Gastrocnemius medialis (tissue), 4 donors: Measurements from ENCODE around the gene C5orf46. TPM values are rescaled to one million over a fixed set of nuclear protein-coding genes. Genes with fewer than 3 reads are reported as not detected.
"Not testable (repeated sequence)": the region's sequence is repeated elsewhere in the genome, so short reads cannot be mapped to it uniquely, and the experiment has no call there.

Experiments used
- ATAC-seq, 2 donors: fragments of 150-250 bp; one replicate each; pipeline ENCODE4 v1.9.1; 2016
- DNase-seq, 2 donors: peaks; one replicate each; pipeline ENCODE4 v3.0.0-alpha.2; 2019
- H3K27ac ChIP-seq, 4 donors: fragments of 200-600 bp; sonication (generic); 1 replicate in 1 of 4; 2 replicates in 3 of 4; pipeline ENCODE4 v1.5.1; 2016 to 2018; ENCODE audit warnings: mild to moderate bottlenecking in 2 of 4, moderate library complexity in 1 of 4
- H3K27me3 ChIP-seq, 3 donors: fragments of 200-600 bp; sonication (generic) in 2 of 3; 1 replicate in 1 of 3; 2 replicates in 2 of 3; pipeline versions ENCODE4 v1.5.1 to v1.6.0; 2016 to 2019; ENCODE audit warnings: mild to moderate bottlenecking in 1 of 3, moderate library complexity in 1 of 3
- H3K36me3 ChIP-seq, 2 donors: fragments of 200-600 bp; sonication (generic) in 1 of 2; one replicate each; pipeline ENCODE4 v1.5.1; 2017 to 2018
- H3K4me1 ChIP-seq, 2 donors: fragments of 200-600 bp; sonication (generic) in 1 of 2; one replicate each; pipeline ENCODE4 v1.5.1; 2016 to 2017; ENCODE audit warnings: mild to moderate bottlenecking in 2 of 2
- H3K4me3 ChIP-seq, 4 donors: fragments of 200-600 bp; sonication (generic) in 3 of 4; 1 replicate in 1 of 4; 2 replicates in 3 of 4; pipeline ENCODE4 v1.5.1; 2016 to 2019; ENCODE audit warnings: mild to moderate bottlenecking in 2 of 4
- H3K9me3 ChIP-seq, 3 donors: fragments of 200-600 bp; sonication (generic) in 2 of 3; 1 replicate in 1 of 3; 2 replicates in 2 of 3; pipeline ENCODE4 v1.5.1; 2016 to 2019
- CTCF ChIP-seq, 5 experiments: fragments of 450-650 bp in 3 of 5; fragments of 200-600 bp in 2 of 5; sonication (generic) in 2 of 5; IDR thresholded peaks in 4 of 5; conservative IDR thresholded peaks in 1 of 5; 1 replicate in 4 of 5; 2 replicates in 1 of 5; pipeline ENCODE4 v1.5.1; 2016 to 2019; ENCODE audit warnings: antibody characterized with exemption in 5 of 5, mild to moderate bottlenecking in 3 of 5, moderate library complexity in 3 of 5
- POLR2A ChIP-seq, 2 donors: fragments of 450-650 bp; IDR thresholded peaks; one replicate each; pipeline ENCODE4 v1.6.1; 2017; ENCODE audit warnings: antibody characterized with exemption in 2 of 2, mild to moderate bottlenecking in 2 of 2, moderate library complexity in 2 of 2
- in situ Hi-C, 4 donors: fragments of 200-750 bp; cut with MboI; loops; one replicate each; pipeline versions ENCODE4 v1.15.0 to v1.8.0; 2017; ENCODE audit warnings: low sequenced_read_pairs in 4 of 4
- intact Hi-C: fragments of 100-400 bp; cut with DNase I; formaldehyde crosslinking; loops from one replicate; pipeline ENCODE4 v1.15.1; 2023; ENCODE audit warnings: low total_unique reads
- total RNA-seq, 4 donors: library from RNA; depleted of rRNA; stranded (reverse); fragments of >200 nt; gene quantifications; one replicate each; pipeline versions ENCODE4 v1.1.0 to v1.2.3, GENCODE V29; 2016

C5orf46 gene
- total RNA-seq, 4 donors from 2014 or later: not detected

- in situ Hi-C loops: no loop called here
- DNase-seq: no peak
- H3K27me3 ChIP-seq: no peaks in the 10 kb centered on the region
- H3K4me1 ChIP-seq: no peaks in the 10 kb centered on the region
- H3K27ac ChIP-seq: no peak overlapping the region
- no peaks in the 10 kb centered on the region for H3K36me3 ChIP-seq
- H3K9me3 ChIP-seq: no peaks in the 10 kb centered on the region
- TF ChIP-seq CTCF (IDR thresholded peaks at IDR 0.05 in 4 of 5, conservative IDR thresholded peaks at IDR 0.05 in 1 of 5) (no peak), POLR2A (IDR thresholded peaks at IDR 0.05) (no peak)
- ATAC-seq: no peak
- intact Hi-C loops: no loop called here
- H3K4me3 ChIP-seq: no peak overlapping the region
These were observed 31.4 kb downstream of the C5orf46 start for GRCh38 chr5:147874910-147875367.

DNA sequence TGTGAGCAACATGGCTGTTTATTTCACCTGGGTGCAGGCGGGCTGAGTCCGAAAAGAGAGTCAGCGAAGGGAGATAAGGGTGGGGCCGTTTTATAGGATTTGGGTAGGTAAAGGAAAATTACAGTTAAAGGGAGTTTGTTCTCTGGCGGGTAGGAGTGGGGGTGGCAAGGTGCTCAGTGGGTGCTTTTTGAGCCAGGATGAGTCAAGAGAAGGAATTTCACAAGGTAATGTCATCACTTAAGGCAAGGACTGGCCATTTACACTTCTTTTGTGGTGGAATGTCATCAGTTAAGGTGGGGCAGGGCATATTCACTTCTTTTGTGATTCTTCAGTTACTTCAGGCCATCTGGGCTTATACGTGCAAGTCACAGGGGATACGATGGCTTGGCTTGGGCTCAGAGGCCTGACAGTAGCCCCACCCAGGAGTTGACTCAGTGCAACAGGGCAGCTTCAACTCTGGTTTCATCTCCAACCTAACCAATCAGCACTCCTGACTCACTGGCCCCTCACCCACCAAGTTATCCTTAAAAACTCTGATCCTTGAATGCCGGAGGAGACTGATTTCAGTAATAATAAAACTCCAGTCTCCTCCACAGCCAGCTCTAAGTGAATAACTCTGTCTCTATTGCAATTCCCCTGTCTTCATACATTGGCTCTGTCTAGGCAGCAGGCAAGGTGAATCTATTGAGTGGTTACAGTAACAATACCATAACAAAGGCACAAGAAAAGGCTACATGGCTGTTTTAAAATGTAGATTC is 32.0 kb downstream of the C5orf46 start:
- ATAC-seq, intact Hi-C loops, DNase-seq, H3K4me1 ChIP-seq, H3K9me3 ChIP-seq, H3K4me3 ChIP-seq, in situ Hi-C loops, H3K36me3 ChIP-seq, H3K27me3 ChIP-seq, H3K27ac ChIP-seq: not testable (repeated sequence)

GRCh38 chr5:147872744-147873435 is 33.4 kb downstream of the C5orf46 start:
- H3K27me3 ChIP-seq, in situ Hi-C loops, H3K36me3 ChIP-seq, DNase-seq, H3K27ac ChIP-seq, intact Hi-C loops, H3K9me3 ChIP-seq, H3K4me1 ChIP-seq, ATAC-seq, H3K4me3 ChIP-seq: not testable (repeated sequence)

DNA sequence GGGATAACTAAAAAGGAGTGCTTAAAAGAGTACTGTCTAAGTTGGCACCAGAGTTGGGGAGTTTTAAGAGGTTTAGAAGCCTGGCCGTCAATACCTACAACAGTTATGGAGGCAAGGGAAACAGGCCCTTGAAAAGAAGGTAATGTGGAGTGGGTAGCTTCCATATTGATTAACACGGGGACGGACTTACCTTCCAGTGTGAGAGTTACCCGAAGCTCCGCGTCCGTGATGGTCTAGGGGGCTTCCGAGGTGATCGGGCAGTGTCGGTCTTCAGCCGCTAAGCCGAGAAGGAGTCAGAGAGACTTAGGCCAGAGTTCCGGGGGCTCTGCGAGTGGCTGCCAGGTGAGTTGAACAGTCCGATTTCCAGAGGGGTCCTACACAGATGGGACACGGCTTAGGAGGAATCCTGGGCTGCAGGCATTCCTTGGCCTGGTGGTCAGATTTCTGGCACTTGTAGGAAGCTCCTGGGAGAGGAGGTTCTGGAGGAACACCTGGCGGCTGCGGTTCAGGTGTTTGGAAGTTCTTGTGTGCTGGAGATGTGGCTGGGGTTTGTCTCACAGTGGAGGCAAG is 34.3 kb downstream of the C5orf46 start:
- H3K27me3 ChIP-seq, H3K36me3 ChIP-seq, ATAC-seq, H3K27ac ChIP-seq, H3K4me1 ChIP-seq, in situ Hi-C loops, H3K9me3 ChIP-seq, intact Hi-C loops, DNase-seq, H3K4me3 ChIP-seq: not testable (repeated sequence)

DNA sequence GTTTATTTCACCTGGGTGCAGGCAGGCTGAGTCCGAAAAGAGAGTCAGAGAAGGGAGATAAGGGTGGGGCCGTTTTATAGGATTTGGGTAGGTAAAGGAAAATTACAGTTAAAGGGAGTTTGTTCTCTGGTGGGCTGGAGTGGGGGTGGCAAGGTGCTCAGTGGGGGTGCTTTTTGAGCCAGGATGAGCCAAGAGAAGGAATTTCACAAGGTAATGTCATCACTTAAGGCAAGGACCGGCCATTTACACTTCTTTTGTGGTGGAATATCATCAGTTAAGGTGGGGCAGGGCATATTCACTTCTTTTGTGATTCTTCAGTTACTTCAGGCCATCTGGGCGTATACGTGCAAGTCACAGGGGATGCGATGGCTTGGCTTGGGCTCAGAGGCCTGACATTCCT is 36.4 kb downstream of the C5orf46 start:
- H3K4me3 ChIP-seq, H3K9me3 ChIP-seq, H3K4me1 ChIP-seq, in situ Hi-C loops, ATAC-seq, H3K27ac ChIP-seq, H3K36me3 ChIP-seq, DNase-seq, intact Hi-C loops, H3K27me3 ChIP-seq: not testable (repeated sequence)

- DNase-seq: no peak
- intact Hi-C loops: no loop called here
- no peaks in the 10 kb centered on the region for H3K4me1 ChIP-seq
- TF ChIP-seq CTCF (IDR thresholded peaks at IDR 0.05 in 4 of 5, conservative IDR thresholded peaks at IDR 0.05 in 1 of 5): no peak
- no peak for TF ChIP-seq POLR2A (IDR thresholded peaks at IDR 0.05)
- H3K4me3 ChIP-seq: no peak overlapping the region
- in situ Hi-C loops: no loop called here
- H3K27ac ChIP-seq: no peak overlapping the region
- H3K9me3 ChIP-seq: no peaks in the 10 kb centered on the region
- no peaks in the 10 kb centered on the region for H3K27me3 ChIP-seq
- ATAC-seq: no peak
- no peaks in the 10 kb centered on the region for H3K36me3 ChIP-seq
These were observed 37.2 kb downstream of the C5orf46 start for GRCh38 chr5:147869112-147869511.
